Progenitor cell of endocrine pancreas (in vitro differentiated cells): ENCODE measurements around the gene TWNK. TPM values are rescaled to one million over a fixed set of nuclear protein-coding genes. Genes with fewer than 3 reads are reported as not detected.

Experiments
- DNase-seq: peaks from one replicate; pipeline ENCODE4 v3.0.0; 2021; ENCODE audit warnings: low spot score; ENCODE audit not compliant: unreplicated experiment
- H3K27ac Mint-ChIP-seq: 2 replicates; pipeline ENCODE4 v1.8.0; 2021; ENCODE audit warnings: mild to moderate bottlenecking, moderate library complexity, mixed read lengths
- H3K27me3 Mint-ChIP-seq: 2 replicates; pipeline ENCODE4 v1.8.0; 2021; ENCODE audit warnings: mixed read lengths
- H3K36me3 Mint-ChIP-seq: 2 replicates; pipeline ENCODE4 v1.8.0; 2022; ENCODE audit warnings: mixed read lengths; ENCODE audit not compliant: insufficient read depth
- H3K4me1 Mint-ChIP-seq: 2 replicates; pipeline ENCODE4 v1.8.0; 2021; ENCODE audit warnings: low read depth, mixed read lengths
- H3K4me3 Mint-ChIP-seq: 2 replicates; pipeline ENCODE4 v1.8.0; 2021; ENCODE audit warnings: low read depth, mild to moderate bottlenecking, moderate library complexity, mixed read lengths
- H3K9me3 Mint-ChIP-seq: 2 replicates; pipeline ENCODE4 v1.8.0; 2021; ENCODE audit warnings: low read depth, mixed read lengths
- total RNA-seq: library from RNA; stranded (reverse); gene quantifications from 2 replicates; pipeline ENCODE4 v1.2.1, GENCODE V29; 2021
- TF ChIP-seq, protein P1 (sequence below): fragments of 200-600 bp; sonication (generic); IDR thresholded peaks from one replicate; pipeline ENCODE4 v1.5.0; 2021; ENCODE audit warnings: antibody characterized with exemption, mild to moderate bottlenecking; ENCODE audit not compliant: unreplicated experiment

TWNK gene
- total RNA-seq, 1 donor from 2014 or later = 13.3 TPM

- Mint-ChIP-seq H3K36me3 (no peaks in the 10 kb centered on the region), H3K9me3 (no peaks in the 10 kb centered on the region), H3K4me3 (peak overlapping the region; percentile 69), H3K4me1 (peaks cover 24% of the 10 kb centered on the region), H3K27ac (no peak overlapping the region), H3K27me3 (peaks cover 62% of the 10 kb centered on the region)
- TF ChIP-seq, protein P1, sequence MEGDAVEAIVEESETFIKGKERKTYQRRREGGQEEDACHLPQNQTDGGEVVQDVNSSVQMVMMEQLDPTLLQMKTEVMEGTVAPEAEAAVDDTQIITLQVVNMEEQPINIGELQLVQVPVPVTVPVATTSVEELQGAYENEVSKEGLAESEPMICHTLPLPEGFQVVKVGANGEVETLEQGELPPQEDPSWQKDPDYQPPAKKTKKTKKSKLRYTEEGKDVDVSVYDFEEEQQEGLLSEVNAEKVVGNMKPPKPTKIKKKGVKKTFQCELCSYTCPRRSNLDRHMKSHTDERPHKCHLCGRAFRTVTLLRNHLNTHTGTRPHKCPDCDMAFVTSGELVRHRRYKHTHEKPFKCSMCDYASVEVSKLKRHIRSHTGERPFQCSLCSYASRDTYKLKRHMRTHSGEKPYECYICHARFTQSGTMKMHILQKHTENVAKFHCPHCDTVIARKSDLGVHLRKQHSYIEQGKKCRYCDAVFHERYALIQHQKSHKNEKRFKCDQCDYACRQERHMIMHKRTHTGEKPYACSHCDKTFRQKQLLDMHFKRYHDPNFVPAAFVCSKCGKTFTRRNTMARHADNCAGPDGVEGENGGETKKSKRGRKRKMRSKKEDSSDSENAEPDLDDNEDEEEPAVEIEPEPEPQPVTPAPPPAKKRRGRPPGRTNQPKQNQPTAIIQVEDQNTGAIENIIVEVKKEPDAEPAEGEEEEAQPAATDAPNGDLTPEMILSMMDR = no peak
- DNase-seq = no peak
These were observed 43.3 kb downstream of the TWNK start for GRCh38 chr10:101030496-101031127.

DNA sequence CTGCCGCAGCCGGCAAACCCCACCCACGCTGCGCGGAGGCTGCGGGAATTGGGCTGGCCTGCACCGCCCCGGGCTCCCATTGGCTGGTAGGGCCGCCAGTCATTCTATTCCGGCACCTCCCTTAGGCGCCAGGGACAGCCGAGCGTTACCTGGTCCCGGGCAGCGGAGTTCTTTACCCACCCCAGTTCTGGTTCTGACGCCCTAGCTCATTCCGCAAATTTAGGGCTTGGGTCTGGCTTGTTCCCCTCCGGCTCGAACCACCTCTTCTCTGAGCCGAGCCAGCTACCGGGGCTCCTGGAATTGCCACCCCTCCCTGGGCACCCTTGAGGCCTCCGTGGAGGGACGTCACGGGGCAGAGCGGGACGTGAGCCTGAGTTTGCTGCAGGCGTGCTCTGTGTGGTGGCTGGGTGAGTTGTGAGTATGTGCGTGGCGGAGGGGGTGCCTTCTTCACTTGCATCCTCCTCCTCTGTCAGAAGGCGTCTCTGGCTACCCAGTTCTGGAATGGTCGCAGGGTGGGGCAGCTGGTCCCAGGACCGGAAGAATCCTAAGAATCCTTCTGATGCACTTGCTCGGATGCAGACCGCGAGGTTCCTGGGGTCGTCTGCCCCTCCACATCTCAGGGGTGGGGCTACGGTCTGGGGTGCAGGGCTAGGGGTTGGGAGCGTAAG is 43.9 kb downstream of the TWNK start, which contains the start of the genes PDZD7 and SFXN3:
Gene PDZD7, minus strand, starts transcription at position 2 of the 668 bp plus-strand sequence. CDS start 910 bp downstream, outside the sequence.
Gene SFXN3, plus strand, starts transcription at position 107 of the 668 bp plus-strand sequence. CDS start 3,461 bp downstream, outside the sequence.
- Mint-ChIP-seq H3K9me3 (no peaks in the 10 kb centered on the region), H3K4me1 (peaks cover 24% of the 10 kb centered on the region), H3K36me3 (no peaks in the 10 kb centered on the region), H3K4me3 (peak within 1 kb of the TSS; percentile 69), H3K27me3 (peaks cover 68% of the 10 kb centered on the region), H3K27ac (peak within 1 kb of the TSS; percentile 51)
- peak; percentile 88 for DNase-seq
- TF ChIP-seq, protein P1 = no peak

DNA sequence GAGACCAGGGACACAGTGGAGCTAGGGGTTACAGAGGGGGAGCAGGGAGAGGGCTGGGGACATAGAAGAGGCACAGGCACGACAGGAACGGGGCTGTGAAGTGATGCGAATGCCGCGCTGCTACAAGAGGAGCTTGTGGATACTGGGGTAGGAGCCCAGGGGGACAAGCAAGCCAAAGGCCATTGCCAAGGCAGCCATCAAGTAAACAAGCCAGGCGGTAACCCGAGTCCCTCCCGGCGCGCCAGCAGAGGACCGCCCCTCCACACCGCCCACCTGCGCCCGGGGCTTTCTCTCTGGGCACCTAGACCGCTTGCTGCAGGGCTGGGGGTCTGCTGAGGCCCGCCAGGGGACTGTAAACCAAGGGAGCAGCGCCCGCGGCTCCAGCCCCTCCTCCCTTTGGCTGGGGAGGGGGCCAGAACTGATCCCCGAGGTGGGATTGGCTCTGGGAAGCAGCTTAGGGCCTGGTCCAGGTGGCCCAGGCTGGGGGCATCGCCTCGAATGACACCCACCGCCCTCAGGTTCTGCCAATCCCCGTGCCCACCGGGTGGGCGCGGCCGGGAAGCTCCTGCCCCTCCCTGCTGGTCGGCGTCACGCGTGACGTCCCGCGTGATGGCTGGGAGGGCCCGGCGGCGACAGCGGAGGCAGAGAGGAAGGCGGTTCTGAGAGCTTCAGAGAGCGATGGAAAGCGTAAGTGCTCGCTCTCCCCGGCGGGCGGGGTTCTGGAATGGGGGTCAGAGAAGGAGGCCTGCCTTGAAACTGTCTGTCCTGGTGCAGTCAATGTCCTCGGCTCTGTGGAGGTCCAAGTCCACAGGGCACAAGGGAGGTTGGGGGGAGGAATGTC is 44.7 kb downstream of the TWNK start:
- Mint-ChIP-seq H3K27me3 (peaks cover 73% of the 10 kb centered on the region), H3K36me3 (no peaks in the 10 kb centered on the region), H3K4me3 (peak overlapping the region; percentile 69), H3K27ac (peak overlapping the region; percentile 51), H3K9me3 (no peaks in the 10 kb centered on the region), H3K4me1 (peaks cover 22% of the 10 kb centered on the region)
- TF ChIP-seq, protein P1 = no peak
- no peak for DNase-seq

DNA sequence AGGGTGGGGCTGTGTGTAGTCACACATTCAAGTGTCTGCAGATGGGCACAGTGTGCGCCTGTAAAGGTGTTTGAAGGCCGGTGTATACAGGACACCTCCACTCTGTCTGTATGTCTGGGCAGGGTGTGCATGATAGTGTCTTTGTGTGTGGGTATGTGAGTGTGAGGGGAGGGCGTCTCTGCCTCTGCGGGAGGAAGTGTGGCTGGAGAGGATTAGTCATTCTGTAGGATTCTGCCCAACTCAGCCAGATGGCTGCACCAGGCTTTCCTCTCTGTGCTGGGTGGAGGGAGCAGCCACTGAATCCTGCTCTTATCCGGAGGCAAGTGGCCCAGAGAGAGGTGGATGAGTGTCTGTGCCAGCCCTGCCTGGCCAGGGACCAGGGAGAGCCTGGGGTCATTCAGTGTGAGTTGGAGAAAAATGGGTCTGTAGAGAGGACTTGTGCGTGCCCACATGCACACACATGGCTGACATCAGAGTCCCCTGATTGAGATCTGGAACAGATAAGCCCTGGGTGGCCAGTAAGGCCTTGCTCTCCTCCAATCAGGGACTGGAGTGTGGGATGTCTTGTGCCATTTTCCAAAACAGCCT is 45.4 kb downstream of the TWNK start:
- H3K36me3 Mint-ChIP-seq = no peaks in the 10 kb centered on the region

More for the DNA sequence above, 45.4 kb downstream of the TWNK start:
- Mint-ChIP-seq H3K4me1 (peaks cover 22% of the 10 kb centered on the region), H3K27me3 (peaks cover 74% of the 10 kb centered on the region), H3K9me3 (no peaks in the 10 kb centered on the region), H3K27ac (peak overlapping the region; percentile 18), H3K4me3 (peak overlapping the region; percentile 61)
- no peak for DNase-seq
- TF ChIP-seq, protein P1 = no peak
